ENCODE measurements around the gene DOCK3.
"Not testable (repeated sequence)": the region's sequence is repeated elsewhere in the genome, so short reads cannot be mapped to it uniquely, and the experiment has no call there.

The DOCK3 gene

DNA sequence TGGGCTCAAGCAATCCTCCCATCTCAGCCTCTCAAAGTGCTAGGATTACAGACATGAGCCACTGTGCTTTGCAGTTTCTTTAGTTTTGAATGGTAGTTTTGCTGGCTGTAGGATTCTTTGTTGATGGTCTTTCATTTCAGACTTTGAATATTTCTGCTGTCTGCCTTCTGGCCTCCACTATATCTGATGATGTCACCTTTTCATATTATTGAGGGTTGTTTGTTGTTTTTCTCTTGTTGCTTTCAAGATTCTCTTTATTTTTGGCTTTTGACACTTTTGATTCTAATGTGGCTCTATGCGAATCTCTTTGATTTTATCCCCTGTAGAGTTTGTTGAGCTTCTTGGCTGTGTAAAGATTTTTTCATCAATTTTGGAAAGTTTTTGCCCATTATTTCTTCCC is 631.4 kb downstream of the DOCK3 start:
- no peak for DNase-seq (ENCODE audit: low read depth, low spot score)

DNA sequence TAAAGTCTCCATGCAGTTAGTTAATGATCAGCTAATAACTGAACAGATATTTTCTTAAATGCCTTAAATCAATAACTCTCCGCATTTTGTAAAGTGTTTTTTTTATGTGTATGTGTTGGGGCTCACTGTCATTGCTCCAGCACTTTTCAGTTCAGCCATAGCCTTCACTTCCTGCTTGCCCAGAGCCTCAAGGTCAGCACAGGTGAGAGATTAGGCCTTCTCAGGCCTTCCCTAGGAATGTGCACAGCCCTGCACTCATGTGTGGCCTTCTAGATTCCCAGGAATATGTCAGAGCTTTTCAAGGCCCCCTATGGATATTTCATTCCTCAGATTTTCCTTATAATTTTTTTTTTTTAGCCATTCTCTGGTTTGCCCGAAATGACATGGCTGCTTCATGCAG is 632.7 kb downstream of the DOCK3 start:
- no peak for DNase-seq (ENCODE audit: low read depth, low spot score)

DNA sequence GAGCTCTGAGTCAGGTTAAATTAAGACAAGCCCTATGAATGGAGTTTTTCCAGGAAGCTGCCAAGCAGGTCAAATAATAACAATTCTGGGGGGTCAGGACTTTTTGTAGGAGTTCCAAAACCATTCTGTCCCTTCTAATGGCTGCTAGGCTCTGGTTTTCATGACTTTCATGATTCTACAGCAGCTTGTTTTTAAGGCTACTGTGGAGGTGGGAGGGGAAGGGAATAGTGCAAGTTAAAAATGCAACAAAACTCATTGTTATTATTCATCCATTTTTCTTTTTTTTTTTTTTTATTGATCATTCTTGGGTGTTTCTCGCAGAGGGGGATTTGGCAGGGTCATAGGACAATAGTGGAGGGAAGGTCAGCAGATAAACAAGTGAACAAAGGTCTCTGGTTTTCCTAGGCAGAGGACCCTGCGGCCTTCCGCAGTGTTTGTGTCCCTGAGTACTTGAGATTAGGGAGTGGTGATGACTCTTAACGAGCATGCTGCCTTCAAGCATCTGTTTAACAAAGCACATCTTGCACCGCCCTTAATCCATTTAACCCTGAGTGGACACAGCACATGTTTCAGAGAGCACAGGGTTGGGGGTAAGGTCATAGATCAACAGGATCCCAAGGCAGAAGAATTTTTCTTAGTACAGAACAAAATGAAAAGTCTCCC is 633.3 kb downstream of the DOCK3 start:
- not testable (repeated sequence) for DNase-seq (ENCODE audit: low read depth, low spot score)

DNA sequence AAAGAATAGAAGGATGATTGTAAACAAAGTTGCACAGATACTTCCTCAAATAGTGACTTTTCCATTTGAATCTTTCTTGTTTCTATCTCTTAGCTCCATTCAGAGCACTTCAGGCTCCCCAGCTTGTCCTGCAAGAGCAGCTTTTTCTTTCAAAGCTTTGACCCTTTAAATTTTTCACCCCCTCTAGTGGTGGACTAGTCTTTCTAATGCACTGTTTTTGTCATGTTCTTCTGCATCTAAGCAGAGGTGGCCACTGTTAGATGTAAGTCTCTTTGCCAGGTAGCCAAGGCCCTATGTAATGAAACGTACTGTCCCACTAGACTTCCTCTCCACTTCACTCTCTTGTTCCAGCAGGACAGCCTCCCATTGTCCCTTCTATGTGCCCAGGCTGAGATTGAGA is 636.3 kb downstream of the DOCK3 start:
- DNase-seq (ENCODE audit: low read depth, low spot score): no peak

DNA sequence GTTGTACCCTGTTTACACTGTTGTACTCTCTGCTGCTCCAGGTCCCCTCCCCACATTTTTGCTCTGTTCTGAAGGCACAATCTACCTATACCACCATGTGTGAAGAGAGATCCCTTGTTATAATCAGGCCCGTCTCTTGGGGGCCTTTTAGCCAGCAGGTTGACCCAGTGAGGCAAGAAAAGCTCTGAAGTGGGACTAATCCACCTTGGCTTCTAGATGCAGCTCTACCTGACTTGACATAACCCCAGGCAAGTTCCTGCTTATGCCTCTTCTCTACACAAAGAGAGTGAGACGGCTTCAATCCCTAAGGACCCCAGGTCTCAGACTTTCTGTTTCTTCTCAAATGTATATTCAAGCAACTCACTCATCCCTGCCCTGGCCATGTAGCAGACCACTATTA is 653.5 kb downstream of the DOCK3 start:
- DNase-seq (ENCODE audit: low read depth, low spot score): no peak

DNA sequence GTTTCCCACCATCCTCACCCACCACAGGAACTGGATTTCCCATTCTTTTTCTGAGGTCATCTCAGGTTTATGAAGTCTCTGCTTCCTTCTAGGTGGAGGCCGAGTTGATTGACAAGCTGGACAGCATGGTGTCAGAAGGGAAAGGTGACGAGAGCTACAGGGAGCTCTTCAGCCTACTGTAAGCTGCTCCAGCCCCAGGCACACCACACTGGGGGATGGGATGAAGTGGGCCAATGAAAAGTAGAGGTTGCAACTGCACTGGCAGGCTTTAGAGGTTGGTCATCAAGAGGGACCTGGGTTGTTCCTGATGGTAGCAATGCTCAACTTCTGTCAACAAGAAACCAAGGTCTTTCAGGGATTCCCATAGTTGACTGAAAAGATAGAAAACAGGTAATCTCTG is 655.3 kb downstream of the DOCK3 start:
- no peak for DNase-seq (ENCODE audit: low read depth, low spot score)

DNA sequence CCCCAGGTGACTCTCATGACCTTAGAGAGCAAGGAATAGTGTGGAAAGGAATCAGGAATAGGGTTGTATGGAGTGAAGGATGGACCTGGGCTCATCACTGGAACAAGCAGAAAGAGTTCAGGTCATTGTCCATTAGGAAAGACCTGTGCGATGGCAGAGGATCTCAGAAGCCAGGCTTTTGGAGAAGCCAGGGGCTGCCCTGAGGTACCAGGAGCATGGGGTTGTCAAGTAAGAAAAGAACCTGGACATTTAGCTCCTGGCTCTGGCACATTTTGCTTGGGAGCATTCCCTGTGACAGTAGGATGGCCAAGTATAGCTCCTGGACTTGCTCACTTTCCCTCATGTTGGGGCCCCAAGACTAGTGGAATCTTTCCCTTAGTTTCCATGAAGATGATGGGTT is 657.4 kb downstream of the DOCK3 start:
- DNase-seq (ENCODE audit: low read depth, low spot score): no peak

DNA sequence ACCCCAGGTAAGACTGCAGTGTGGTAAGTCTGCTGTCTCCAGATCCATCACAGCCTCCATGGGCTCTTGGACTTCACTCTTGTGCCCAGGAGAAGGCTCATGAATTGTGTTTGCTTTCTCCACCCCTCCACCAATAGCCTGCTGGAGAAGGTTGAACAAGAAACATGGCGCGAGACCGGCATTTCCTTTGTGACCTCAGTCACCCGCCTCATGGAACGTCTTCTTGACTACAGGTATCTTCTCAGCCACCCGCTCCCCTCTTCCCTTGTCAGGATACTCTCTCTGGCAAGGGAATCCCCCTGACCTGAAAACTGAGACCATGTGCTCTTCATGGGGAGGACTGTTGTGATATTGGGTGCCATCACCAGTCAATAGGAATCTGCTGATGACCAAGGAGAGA is 658.3 kb downstream of the DOCK3 start:
- DNase-seq (ENCODE audit: low read depth, low spot score): no peak

DNA sequence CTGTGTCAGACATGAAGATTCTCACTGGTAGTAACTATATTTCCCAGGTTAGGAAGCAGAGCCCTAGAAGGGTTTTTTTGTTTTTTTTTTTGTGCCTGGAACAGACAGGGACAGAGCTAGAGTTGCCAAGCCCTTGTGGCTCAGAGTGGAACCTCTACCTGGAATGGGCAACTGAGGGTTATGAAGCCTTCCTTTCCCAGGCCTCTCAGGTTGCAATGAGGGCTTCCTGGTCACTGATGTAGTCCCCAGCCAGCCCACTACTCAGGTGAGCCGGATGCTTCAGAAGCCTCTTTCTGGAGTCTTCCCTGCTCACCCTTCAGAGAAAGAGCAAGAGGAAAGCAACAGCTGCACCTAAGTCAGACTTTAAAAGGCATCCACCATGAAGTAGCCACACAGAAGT is 661.5 kb downstream of the DOCK3 start:
- no peak for DNase-seq (ENCODE audit: low read depth, low spot score)

DNA sequence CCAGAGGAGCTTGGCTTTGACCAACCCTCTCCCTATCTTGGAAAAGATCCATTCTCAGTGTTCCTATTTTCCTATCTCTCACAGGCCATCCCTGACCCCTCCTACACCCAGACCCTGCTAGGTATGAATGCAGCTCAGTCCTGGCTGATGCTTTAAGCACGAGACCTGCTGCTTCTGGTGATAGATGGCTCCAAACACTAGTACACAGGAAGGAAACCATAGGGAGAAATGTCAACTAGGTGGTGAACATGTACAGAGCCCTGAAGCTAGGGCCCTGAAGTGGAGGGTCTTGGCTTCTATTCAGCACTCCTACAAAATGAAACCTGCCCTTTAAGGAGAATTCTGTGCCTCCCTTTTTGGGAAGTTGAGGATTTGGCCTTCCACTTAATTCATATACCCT is 662.9 kb downstream of the DOCK3 start:
- DNase-seq (ENCODE audit: low read depth, low spot score): no peak

DNA sequence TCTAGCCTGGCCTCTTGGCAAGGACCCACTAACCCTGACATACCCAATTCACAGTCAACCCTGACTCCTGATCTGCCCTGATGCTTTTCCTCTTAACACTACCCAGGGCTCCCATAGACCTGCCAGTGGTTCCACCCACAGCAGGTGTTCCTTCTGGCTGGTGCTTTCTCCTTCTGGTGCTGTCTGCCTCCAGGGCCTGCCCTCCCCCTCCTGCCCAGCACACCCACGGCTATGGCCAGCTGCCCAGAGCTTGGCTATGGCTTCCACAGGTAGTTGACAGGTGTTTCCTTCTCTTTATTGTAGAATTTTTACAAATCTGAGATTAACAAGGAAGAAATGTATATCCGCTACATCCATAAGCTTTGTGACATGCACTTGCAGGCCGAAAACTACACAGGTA is 663.9 kb downstream of the DOCK3 start:
- no peak for DNase-seq (ENCODE audit: low read depth, low spot score)

DNA sequence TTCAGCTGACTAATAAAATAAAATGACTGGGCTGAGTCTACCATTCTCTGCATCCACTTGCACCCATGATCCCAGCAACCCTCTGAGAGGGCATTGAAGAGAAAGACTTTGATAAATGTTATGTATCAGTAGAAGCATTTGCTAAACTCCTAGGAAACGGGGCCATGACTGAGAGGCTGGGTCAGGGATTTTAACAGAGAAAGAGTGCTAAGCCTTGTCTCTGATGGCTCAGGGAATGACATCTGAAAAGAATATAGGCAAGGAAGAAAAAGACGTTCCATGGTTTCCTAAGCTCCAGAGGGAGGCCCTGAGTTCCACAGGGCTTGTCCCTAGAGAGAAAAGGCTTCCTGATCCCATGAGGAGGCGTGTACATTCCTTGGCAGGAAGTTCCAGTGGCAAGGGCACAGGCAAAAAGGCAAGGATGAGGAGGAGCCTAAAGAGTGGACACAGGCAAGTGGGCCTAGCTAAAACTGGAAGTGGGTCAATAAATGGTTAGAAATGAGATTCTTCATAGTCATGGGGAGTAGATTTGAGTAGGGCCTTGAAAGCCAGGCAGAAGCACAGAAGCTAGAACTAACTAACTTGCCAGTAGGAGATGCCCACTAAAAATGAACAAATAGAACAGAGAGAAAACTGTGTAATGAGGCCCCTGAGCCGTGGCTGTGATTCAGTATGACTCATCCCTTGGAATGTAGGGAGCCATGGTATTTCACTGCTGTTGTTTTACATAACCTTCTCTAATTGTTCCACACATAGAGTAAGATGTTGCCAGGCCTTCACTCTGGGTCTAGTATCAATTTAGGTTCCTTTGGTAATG is 665.5 kb downstream of the DOCK3 start:
- no peak for DNase-seq (ENCODE audit: low read depth, low spot score)

DNA sequence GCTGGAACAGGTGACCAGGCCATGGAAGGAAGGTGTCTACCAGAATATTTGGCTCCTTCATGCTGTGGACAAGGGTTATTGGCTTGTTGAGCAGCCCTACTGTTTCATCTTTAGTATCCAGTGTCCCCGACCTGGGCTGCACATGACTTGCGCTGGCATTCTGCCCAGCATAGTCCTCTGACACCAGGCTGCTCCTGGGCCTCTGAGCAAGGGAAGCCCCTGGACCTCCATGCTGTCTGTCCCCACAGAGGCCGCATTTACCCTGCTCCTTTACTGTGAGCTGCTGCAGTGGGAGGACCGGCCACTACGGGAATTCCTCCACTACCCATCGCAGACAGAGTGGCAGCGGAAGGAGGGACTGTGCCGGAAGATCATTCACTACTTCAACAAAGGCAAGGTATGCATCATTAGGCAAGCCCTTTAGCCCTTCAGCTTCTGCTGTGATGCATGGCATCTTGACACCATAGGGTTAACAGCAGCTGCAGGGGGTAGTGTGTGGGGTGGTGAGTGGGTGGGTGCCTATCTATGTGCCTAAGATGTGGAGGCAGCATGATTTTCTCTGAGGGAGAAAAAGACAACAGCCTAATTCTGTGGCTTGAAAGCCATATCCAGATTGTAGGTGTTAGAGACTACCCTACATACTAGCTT is 666.4 kb downstream of the DOCK3 start:
- no peak for DNase-seq (ENCODE audit: low read depth, low spot score)

DNA sequence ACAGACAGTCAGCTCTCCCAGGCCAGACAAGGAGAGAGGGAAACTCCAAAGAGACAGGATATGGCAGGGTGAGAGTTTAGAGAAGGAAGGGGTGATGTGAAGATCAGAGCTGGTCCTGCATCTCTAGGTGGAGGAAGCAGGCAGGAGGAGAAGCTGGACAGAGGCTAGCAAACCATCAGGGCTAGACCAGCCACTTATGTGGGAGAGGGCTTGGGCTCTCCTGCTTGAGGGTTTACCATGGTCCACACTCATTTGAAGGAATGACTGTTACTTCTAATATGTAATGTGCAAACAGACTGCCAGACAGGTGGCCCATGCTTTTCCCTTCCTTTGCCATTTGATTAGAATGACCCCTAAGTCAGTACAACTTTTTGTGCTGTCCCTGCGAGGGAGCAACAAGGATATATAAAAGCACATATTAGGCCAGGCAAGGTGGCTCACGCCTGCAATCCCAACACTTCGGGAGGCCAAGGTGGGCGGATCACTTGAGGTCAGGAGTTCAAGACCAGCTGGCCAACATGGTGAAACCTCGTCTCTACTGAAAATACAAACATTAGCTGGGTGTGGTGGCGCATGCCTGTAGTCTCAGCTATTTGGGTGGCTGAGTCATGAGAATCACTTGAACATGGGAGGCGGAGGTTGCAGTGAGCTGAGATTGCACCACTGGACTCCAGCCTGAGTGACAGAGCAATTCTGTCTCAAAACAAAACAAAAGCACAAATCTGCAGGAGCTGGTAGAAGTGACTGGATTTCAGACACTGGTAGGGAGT is 669.4 kb downstream of the DOCK3 start:
- no peak for DNase-seq (ENCODE audit: low read depth, low spot score)

DNA sequence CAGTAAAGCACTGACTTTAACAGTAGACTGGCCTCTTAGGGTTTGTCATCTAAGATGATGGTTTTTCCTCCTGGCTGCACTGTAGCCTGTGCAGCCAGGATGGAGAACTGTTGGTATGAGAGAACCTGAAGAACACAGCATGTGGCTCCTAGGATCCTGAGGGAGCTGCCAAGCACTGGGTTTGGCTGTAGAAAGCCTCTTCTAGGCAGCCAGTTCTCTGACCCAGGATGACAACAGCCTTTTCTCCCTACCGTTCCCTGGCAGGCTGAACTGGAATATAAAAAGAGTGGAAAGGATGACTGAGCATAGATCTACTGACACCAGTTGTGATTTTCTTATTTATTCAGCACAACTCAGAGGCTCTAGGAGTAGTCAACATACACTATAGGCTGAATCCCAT is 676.0 kb downstream of the DOCK3 start:
- no peak for DNase-seq (ENCODE audit: low read depth, low spot score)

DNA sequence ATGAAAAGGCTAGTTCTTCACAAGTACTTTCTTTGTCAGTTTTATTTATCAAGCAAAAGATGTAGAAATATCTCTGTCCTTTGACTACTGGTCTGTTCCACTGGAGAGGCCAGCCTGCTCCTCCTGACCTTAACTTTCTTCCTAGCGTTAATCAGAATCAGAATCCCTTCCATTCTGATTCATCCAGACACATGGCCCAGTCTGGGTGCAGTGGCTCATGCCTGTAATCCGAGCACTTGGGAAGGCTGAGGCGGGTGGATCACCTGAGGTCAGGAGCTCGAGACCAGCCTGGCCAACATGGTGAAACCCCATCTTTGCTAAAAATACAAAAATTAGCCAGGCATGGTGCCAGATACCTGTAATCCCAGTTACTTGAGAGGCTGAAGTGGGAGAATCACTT is 678.4 kb downstream of the DOCK3 start:
- no peak for DNase-seq (ENCODE audit: low read depth, low spot score)

DNA sequence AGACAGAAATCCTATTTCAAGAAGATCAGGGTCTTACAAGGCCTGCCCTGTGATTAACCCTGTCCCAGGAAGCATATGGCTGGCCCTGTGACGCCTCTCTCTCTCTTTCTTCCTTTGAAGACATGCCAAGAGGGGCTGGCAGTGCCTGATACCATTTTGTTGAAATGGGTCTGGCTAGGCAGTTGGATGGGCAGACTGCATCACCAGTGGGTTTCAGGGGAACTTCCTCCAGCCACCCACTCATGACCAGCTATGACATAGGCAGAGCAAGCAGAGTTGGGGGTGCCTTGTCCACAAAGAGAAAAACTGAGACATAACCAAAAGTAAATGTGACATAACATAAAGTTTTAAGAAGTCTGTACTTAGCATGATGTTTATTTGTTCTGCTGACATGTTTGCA is 679.0 kb downstream of the DOCK3 start:
- no peak for DNase-seq (ENCODE audit: low read depth, low spot score)

DNA sequence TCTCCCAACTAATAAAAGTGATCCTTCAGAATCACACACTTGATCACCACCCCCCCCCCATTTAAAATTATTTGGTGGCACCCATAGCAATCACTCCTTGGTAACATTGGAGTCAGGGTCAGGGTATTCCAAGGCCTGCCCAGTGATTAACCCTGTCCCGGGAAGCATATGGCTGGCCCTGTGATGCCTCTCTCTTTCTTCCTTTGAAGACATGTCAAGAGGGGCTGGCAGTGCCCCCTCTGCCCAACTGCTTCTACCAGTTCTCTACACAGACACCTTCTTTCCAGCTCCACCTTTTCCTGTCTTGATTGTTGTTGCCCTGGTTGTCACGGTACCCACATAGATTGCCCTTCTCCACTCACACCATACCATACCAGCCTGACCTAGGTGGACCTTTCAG is 679.4 kb downstream of the DOCK3 start:
- no peak for DNase-seq (ENCODE audit: low read depth, low spot score)

DNA sequence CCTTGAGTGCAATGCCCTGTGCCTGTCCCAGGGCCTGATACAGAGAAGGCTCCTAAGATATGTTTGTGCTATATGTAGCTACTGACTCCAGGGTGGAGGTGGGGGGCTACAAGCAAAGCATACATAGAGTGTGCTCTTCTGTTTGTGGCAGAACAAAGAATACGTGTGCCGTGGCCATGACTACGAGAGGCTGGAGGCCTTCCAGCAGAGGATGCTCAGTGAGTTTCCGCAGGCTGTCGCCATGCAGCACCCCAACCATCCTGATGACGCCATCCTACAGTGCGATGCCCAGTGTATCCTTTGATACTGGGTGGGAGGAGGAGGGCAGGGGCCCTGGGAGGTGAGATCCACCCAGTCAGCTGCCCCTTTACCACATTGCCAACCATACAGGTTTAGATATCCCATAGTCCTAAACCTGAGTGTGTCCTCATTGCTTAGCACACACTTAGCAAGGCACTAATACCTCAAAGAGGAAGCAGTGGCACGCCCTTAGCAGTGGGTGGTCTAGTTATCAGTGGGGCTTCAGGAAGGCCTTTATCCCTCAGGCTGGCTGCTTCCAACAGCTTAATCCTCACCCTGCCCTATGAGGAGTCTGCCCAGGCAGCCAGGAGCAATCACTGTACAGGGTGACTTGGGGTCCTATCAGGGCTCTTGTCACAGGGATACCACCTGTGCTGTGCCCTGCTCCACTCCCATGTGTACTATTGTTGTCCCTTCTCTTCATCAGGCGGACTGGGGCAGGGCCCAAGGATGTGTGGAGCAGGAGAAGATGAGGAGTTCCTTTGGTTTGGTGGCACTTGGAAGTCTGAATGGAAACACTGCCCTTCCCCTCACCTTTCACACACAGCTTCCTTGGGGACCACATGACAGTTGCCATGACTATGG is 680.2 kb downstream of the DOCK3 start:
- DNase-seq (ENCODE audit: low read depth, low spot score): no peak

DNA sequence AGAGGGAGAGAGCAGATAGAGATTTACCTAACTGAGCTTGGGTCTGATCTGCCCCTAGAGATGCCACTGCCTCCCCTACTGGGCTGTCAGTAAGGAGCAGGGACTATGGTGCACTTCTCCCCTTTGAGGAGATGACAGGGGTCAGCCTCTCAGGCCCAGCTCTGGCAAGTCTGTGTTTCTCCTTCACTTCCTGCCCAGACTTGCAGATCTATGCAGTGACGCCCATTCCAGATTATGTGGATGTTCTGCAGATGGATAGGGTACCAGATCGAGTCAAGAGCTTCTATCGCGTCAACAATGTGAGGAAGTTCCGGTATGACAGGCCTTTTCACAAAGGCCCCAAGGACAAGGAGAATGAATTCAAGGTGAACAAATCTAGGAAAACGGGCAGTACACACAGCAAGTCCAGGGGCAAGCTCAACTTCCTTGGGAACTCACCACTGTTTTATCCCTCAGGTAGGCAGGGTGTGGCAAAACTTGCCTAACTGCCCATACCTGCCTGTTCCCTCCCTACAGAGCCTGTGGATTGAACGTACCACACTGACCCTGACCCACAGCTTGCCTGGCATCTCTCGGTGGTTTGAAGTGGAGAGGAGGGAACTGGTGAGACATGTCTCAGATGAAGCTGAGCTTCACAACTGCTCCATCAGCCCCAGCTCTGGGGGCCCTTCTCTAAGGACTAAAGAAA is 681.3 kb downstream of the DOCK3 start:
- no peak for DNase-seq (ENCODE audit: low read depth, low spot score)

DNA sequence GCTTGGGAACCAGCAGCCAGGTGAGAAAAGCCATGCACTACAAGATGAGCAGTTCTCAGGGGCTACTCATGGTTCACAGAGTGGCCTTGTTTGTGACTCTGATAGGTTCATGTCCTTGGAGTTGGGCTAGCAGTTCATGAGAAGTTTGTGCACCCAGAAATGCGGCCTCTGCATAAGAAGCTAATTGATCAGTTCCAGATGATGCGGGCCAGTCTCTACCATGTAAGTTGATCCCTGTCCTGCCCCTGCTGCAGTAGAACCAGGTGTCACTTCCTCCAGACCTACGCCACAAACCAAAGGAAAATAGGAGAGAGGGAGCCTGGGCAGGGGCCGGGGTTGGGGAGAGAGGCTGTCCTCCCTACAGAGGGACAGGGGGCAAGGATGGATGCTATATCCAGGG is 683.1 kb downstream of the DOCK3 start:
- DNase-seq (ENCODE audit: low read depth, low spot score): no peak
